HL-60 (cell line): ENCODE measurements around the gene SLC26A3.

Experiments
- CTCF ChIP-seq: IDR thresholded peaks from one replicate; pipeline ENCODE4 v1.5.1; 2011; ENCODE audit warnings: low read length, control low read depth, inconsistent platforms; ENCODE audit not compliant: insufficient read depth
- GABPA ChIP-seq: IDR thresholded peaks from 2 replicates; pipeline ENCODE4 v1.6.1; 2012; ENCODE audit warnings: low read depth
- POLR2AphosphoS5 ChIP-seq: IDR thresholded peaks from 2 replicates; pipeline ENCODE4 v1.6.1; 2012; ENCODE audit warnings: low read depth

DNA sequence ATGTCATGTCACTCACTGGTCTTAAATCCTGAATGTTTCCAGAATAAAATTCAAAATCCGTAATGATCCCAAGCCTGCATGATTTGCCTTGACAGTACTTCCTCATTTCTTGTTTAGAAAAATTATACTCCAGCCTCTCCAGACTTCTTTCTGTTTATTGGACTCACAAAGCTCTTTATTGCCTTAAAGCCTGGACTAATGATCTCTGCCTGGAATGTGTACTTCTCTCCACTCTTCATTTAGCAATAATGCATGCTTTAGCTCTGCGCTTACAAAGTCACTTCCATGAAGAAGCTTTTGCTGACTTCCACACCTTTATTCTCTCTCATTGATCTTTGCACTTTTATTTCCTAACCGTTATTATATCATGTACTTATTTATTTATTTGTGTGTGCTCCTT lies 27.4 kb upstream of the SLC26A3 start:
- TF ChIP-seq CTCF, result no peak
- TF ChIP-seq POLR2AphosphoS5, result no peak
- TF ChIP-seq GABPA, result no peak
